Measurements from ENCODE around the gene FHIP1B.

DNA sequence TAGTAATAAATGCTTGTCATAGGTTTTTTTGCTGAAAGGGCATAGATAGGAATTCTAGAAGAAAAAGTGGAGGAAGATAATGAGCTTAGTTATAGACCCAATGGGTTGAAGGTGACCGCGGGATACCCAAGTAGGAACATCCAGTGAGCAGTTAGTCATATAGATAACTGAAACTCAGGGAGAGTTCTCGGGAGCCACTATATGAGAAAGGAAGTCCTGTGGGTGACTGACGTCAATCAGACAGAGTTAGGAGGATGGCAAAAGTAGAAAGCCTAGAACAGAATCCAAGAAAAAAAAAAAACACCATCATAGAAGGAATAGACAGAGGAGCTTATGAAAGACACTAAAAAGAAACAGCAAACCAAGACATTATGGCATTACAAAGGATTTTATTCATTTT lies 2.8 kb upstream of the FHIP1B start:
- TF ChIP-seq EGR1 (IDR thresholded peaks at IDR 0.05) (no peak), TAF1 (IDR thresholded peaks at IDR 0.05; ENCODE audit: low read depth) (no peak), TCF12 (IDR thresholded peaks at IDR 0.05; ENCODE audit: low read depth) (no peak), RAD21 (IDR thresholded peaks at IDR 0.05; ENCODE audit: low read depth) (no peak), TEAD4 (IDR thresholded peaks at IDR 0.05) (no peak), EP300 (IDR thresholded peaks at IDR 0.05; ENCODE audit: borderline replicate concordance) (no peak), YY1 (IDR thresholded peaks at IDR 0.05; ENCODE audit: low read depth) (no peak), FOXM1 (IDR thresholded peaks at IDR 0.05; ENCODE audit: borderline replicate concordance, low read depth) (no peak), CEBPB (IDR thresholded peaks at IDR 0.05) (no peak)
- TF ChIP-seq, protein P1, sequence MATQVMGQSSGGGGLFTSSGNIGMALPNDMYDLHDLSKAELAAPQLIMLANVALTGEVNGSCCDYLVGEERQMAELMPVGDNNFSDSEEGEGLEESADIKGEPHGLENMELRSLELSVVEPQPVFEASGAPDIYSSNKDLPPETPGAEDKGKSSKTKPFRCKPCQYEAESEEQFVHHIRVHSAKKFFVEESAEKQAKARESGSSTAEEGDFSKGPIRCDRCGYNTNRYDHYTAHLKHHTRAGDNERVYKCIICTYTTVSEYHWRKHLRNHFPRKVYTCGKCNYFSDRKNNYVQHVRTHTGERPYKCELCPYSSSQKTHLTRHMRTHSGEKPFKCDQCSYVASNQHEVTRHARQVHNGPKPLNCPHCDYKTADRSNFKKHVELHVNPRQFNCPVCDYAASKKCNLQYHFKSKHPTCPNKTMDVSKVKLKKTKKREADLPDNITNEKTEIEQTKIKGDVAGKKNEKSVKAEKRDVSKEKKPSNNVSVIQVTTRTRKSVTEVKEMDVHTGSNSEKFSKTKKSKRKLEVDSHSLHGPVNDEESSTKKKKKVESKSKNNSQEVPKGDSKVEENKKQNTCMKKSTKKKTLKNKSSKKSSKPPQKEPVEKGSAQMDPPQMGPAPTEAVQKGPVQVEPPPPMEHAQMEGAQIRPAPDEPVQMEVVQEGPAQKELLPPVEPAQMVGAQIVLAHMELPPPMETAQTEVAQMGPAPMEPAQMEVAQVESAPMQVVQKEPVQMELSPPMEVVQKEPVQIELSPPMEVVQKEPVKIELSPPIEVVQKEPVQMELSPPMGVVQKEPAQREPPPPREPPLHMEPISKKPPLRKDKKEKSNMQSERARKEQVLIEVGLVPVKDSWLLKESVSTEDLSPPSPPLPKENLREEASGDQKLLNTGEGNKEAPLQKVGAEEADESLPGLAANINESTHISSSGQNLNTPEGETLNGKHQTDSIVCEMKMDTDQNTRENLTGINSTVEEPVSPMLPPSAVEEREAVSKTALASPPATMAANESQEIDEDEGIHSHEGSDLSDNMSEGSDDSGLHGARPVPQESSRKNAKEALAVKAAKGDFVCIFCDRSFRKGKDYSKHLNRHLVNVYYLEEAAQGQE (IDR thresholded peaks at IDR 0.05; ENCODE audit: low read depth) = no peak

Measured in Ishikawa (cell line).